Peyer's patch (tissue), 4 donors: ENCODE data around the gene IRF8. TPM values are rescaled to one million over a fixed set of nuclear protein-coding genes. Genes with fewer than 3 reads are reported as not detected.

Experiments used
- DNase-seq, 3 donors: peaks; one replicate each; pipeline ENCODE4 v3.0.0-alpha.2; 2017 to 2019
- H3K27ac ChIP-seq, 4 donors: fragments of 200-600 bp; sonication (generic); one replicate each; pipeline ENCODE4 v1.5.1; 2016 to 2019
- H3K27me3 ChIP-seq, 2 donors: fragments of 200-600 bp; sonication (generic); one replicate each; pipeline ENCODE4 v1.5.1; 2019
- H3K36me3 ChIP-seq, 3 donors: fragments of 200-600 bp; sonication (generic); one replicate each; pipeline ENCODE4 v1.5.1; 2016 to 2019
- H3K4me1 ChIP-seq, 4 donors: fragments of 200-600 bp; sonication (generic); one replicate each; pipeline ENCODE4 v1.5.1; 2016 to 2019
- H3K4me3 ChIP-seq, 4 donors: fragments of 200-600 bp; sonication (generic); 1 replicate in 3 of 4; 2 replicates in 1 of 4; pipeline ENCODE4 v1.5.1; 2016 to 2019; ENCODE audit warnings: mild to moderate bottlenecking in 1 of 4
- H3K9me3 ChIP-seq, 4 donors: fragments of 200-600 bp; sonication (generic); one replicate each; pipeline ENCODE4 v1.5.1; 2016 to 2019; ENCODE audit warnings: mild to moderate bottlenecking in 1 of 4
- CTCF ChIP-seq, 6 experiments: fragments of 450-650 bp in 4 of 6; fragments of 200-600 bp in 2 of 6; sonication (generic) in 1 of 6; IDR thresholded peaks; one replicate each; pipeline ENCODE4 v1.5.1; 2017 to 2019; ENCODE audit warnings: antibody characterized with exemption in 6 of 6, mild to moderate bottlenecking in 3 of 6, moderate library complexity in 1 of 6
- POLR2A ChIP-seq, 2 donors: fragments of 450-650 bp; IDR thresholded peaks; one replicate each; pipeline ENCODE4 v1.5.1; 2017; ENCODE audit warnings: antibody characterized with exemption in 2 of 2, mild to moderate bottlenecking in 2 of 2, moderate library complexity in 2 of 2
- total RNA-seq, 4 donors: library from RNA; depleted of rRNA; stranded (reverse); fragments of >200 nt; gene quantifications; one replicate each; pipeline ENCODE4 v1.1.0, GENCODE V29; 2016

IRF8 gene
- total RNA-seq, 4 donors from 2014 or later = 39.8 to 191 (median 93.2) TPM

GRCh38 chr16:85883813-85884212 lies 15.1 kb upstream of the IRF8 start:
- Histone ChIP-seq H3K27ac (no peak overlapping the region), H3K9me3 (no peaks in the 10 kb centered on the region), H3K27me3 (no peaks in the 10 kb centered on the region), H3K4me3 (no peak overlapping the region), H3K4me1 (no peaks in the 10 kb centered on the region), H3K36me3 (no peaks in the 10 kb centered on the region)
- no peak for DNase-seq
- TF ChIP-seq POLR2A (IDR thresholded peaks at IDR 0.05) (no peak), CTCF (IDR thresholded peaks at IDR 0.05) (no peak)

GRCh38 chr16:85884808-85885463 lies 14.0 kb upstream of the IRF8 start:
- H3K9me3 ChIP-seq = no peaks in the 10 kb centered on the region
- DNase-seq = peak in 1 of 3 donors; percentile 28
- peaks cover 0 to 4% (median 0%) of the 10 kb centered on the region in 4 donors for H3K4me1 ChIP-seq
- TF ChIP-seq CTCF (IDR thresholded peaks at IDR 0.05) (no peak), POLR2A (IDR thresholded peaks at IDR 0.05) (no peak)
- no peak overlapping the region for H3K4me3 ChIP-seq
- H3K36me3 ChIP-seq = no peaks in the 10 kb centered on the region
- H3K27ac ChIP-seq = no peak overlapping the region
- H3K27me3 ChIP-seq = no peaks in the 10 kb centered on the region

GRCh38 chr16:85885537-85885936 lies 13.4 kb upstream of the IRF8 start:
- H3K9me3 ChIP-seq = no peaks in the 10 kb centered on the region
- TF ChIP-seq CTCF (IDR thresholded peaks at IDR 0.05) = no peak
- no peak for TF ChIP-seq POLR2A (IDR thresholded peaks at IDR 0.05)
- no peak overlapping the region for H3K27ac ChIP-seq
- H3K27me3 ChIP-seq = no peaks in the 10 kb centered on the region
- DNase-seq = no peak
- H3K36me3 ChIP-seq = no peaks in the 10 kb centered on the region
- peaks cover 0 to 4% (median 0%) of the 10 kb centered on the region in 4 donors for H3K4me1 ChIP-seq
- no peak overlapping the region for H3K4me3 ChIP-seq

- Histone ChIP-seq H3K27ac (peak overlapping the region in 1 of 4 donors; percentile 47), H3K4me3 (no peak overlapping the region), H3K36me3 (no peaks in the 10 kb centered on the region), H3K27me3 (no peaks in the 10 kb centered on the region), H3K4me1 (peaks cover 0 to 12% (median 2%) of the 10 kb centered on the region in 4 donors), H3K9me3 (no peaks in the 10 kb centered on the region)
- no peak for TF ChIP-seq CTCF (IDR thresholded peaks at IDR 0.05)
- no peak for TF ChIP-seq POLR2A (IDR thresholded peaks at IDR 0.05)
- DNase-seq = no peak
Measured at GRCh38 chr16:85888405-85889331, 10.3 kb upstream of the IRF8 start.

- Histone ChIP-seq H3K4me3 (no peak overlapping the region), H3K4me1 (peaks cover 0 to 12% (median 2%) of the 10 kb centered on the region in 4 donors), H3K27me3 (no peaks in the 10 kb centered on the region), H3K9me3 (no peaks in the 10 kb centered on the region), H3K36me3 (no peaks in the 10 kb centered on the region), H3K27ac (peak overlapping the region in 3 of 4 donors; percentile 26 to 91 (median 84))
- no peak for DNase-seq
- TF ChIP-seq POLR2A (IDR thresholded peaks at IDR 0.05) (no peak), CTCF (IDR thresholded peaks at IDR 0.05) (no peak)
Measured at GRCh38 chr16:85891033-85891775, 7.8 kb upstream of the IRF8 start.
